SKM-1 treated with dmso at 0.1 percent for 144 hours (cell line): Measurements from ENCODE around the gene TTC34.
"Not testable (repeated sequence)": the region's sequence is repeated elsewhere in the genome, so short reads cannot be mapped to it uniquely, and the experiment has no call there.

Experiments used
- DNase-seq: peaks from one replicate; lab custom pipeline; 2025; ENCODE audit not compliant: unreplicated experiment; lab: John Stamatoyannopoulos, UW

TTC34 gene

GRCh38 chr1:2684878-2685277, 116.6 kb downstream of the TTC34 start:
- DNase-seq = not testable (repeated sequence)

DNA sequence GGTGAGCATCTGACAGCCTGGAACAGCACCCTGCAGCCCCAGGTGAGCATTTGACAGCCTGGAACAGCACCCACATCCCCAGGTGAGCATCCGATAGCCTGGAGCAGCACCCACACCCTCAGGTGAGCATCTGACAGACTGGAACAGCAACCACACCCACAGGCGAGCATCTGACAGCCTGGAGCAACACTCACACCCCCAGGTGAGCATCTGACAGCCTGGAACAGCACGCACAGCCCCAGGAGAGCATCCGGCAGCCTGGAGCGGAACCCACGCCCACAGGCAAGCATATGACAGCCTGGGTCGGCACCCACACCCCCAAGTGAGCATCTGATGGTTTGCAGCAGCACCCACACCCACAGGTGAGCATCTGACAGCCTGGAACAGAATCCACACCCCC, 117.5 kb downstream of the TTC34 start:
- not testable (repeated sequence) for DNase-seq

GRCh38 chr1:2683321-2683741, 118.2 kb downstream of the TTC34 start:
- DNase-seq = not testable (repeated sequence)

GRCh38 chr1:2682879-2683278, 118.6 kb downstream of the TTC34 start:
- not testable (repeated sequence) for DNase-seq

GRCh38 chr1:2676726-2677125, 124.8 kb downstream of the TTC34 start:
- DNase-seq = not testable (repeated sequence)

- DNase-seq = not testable (repeated sequence)
These were observed 129.8 kb downstream of the TTC34 start for GRCh38 chr1:2671656-2672055.

DNA sequence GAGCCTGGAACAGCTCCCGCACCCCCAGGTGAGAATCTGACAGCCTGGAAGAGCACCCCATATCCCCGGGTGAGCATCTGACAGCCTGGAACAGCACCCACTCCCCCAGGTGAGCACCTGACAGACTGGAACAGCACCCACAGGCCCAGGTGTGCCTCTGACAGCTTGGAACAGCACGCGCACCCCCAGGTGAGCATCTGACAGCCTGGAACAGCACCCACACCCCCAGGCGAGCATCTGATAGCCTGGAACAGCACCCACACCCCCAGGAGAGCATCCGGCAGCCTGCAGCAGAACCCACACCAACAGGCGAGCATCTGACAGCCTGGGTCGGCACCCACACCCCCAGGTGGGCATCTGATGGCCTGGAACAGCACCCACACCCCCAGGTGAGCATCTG, 141.7 kb downstream of the TTC34 start:
- DNase-seq = not testable (repeated sequence)

GRCh38 chr1:2657909-2658308, 143.6 kb downstream of the TTC34 start:
- not testable (repeated sequence) for DNase-seq

- DNase-seq = not testable (repeated sequence)
These were observed 144.4 kb downstream of the TTC34 start for GRCh38 chr1:2657124-2657523.

DNA sequence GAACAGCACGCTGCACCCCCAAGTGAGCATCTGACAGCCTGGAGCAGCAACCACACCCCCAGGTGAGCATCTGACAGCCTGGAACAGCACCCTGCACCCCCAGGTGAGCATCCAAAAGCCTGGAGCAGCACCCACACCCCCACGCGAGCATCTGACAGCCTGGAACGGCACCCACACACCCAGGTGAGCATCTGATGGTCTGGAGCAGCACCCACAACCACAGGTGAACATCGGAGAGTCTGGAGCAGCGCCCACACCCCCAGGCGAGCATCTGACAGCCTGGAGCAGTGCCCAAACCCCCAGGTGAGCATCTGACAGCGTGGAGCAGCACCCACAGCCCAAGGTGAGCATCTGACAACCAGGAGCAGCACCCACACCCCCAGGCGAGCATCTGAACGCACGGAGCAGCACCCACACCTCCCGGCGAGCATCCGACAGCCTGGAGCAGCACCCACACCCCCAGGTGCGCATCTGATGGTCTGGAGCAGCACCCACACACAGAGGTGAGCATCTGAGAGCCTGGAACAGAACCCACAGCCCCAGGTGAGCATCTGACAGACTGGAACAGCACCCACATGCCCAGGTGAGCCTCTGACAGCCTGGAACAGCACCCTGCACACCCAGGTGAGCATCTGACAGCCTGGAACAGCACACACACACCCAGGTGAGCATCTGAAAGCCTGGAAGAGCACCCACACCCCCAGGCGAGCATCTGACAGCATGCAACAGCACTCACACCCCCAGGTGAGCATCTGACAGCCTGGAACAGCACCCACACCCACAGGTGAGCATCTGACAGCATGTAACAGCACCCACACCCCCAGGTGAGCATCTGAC, 145.7 kb downstream of the TTC34 start:
- not testable (repeated sequence) for DNase-seq

GRCh38 chr1:2654443-2654948, 147.0 kb downstream of the TTC34 start:
- not testable (repeated sequence) for DNase-seq

DNA sequence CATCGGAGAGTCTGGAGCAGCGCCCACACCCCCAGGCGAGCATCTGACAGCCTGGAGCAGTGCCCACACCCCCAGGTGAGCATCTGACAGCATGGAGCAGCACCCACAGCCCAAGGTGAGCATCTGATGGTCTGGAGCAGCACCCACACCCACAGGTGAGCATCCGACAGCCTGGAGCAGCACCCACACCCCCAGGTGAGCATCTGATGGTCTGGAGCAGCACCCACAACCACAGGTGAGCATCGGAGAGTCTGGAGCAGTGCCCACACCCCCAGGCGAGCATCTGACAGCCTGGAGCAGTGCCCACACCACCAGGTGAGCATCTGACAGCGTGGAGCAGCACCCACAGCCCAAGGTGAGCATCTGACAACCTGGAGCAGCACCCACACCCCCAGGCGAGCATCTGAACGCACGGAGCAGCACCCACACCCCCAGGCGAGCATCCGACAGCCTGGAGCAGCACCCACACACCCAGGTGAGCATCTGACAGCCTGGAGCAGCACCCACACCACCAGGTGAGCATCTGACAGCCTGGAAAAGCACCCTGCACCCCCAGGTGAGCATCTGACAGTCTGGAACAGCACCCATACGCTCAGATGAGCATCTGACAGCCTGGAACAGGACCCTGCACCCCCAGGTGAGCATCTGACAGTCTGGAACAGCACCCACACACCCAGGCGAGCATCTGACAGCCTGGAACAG, 147.6 kb downstream of the TTC34 start:
- DNase-seq = not testable (repeated sequence)

DNA sequence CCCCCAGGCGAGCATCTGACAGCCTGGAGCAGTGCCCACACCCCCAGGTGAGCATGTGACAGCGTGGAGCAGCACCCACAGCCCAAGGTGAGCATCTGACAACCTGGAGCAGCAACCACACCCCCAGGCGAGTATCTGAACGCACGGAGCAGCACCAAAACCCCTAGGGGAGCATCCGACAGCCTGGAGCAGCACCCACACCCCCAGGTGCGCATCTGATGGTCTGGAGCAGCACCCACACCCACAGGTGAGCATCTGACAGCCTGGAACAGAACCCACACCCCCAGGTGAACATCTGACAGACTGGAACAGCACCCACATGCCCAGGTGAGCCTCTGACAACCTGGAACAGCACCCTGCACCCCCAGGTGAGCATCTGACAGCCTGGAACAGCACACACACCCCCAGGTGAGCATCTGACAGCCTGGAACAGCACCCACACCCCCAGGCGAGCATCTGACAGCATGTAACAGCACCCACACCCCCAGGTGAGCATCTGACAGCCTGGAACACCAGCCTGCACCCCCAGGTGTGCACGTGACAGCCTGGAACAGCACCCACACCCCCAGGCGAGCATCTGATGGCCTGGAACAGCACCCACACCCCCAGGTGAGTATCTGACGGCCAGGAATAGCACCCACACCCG, 148.4 kb downstream of the TTC34 start:
- not testable (repeated sequence) for DNase-seq

- DNase-seq = not testable (repeated sequence)
These were observed 149.2 kb downstream of the TTC34 start for GRCh38 chr1:2652152-2652925.

DNA sequence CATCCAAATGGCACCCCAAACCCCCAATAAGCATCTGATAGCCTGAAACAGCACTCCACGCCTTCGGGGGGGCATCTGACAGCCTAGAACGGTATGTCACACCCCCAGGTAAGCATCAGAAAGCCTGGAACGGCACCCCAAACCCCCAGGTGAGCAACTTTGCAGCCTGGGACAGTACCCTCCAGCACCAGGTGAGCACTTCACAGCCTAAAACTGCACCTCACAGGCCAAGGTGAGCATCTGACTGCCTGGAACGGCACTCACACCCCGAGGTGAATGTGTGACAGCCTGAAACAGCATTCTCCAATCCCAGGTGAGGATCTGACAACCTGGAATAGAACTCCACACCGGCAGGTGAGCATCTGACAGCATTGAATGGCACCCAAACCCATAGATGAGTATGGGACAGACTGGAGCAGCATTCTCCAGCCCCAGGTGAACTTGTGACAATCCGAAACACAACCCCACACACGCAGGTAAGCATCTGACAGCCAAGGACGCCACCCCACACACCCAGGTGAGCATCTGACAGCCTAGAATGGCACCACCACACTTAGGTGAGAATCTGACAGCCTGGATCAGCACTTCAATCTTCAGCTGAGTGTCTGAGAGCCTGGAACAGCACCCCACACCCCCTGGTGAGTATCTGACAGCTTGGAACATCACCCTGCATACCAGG, 150.4 kb downstream of the TTC34 start:
- DNase-seq = no peak

DNA sequence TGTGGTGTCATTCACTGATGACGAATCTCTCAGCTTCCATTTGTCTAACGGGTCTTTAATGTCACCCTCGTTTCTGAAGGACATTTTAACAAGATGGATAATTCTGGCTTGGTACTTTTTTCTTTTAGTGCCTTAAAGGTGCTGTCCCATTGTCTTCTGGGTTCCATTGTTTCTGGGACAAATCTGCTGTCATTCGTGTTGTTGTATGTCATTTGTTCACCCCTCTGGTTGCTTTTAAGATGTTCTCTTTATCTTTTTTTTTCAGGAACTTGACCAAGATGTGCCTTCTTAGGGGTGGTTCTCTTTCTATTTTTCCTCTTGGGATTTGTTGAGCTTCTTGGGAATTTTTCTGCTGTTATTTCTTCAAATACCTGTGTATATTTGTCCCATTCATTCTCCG, 154.7 kb downstream of the TTC34 start:
- no peak for DNase-seq

GRCh38 chr1:2645776-2646175, 155.7 kb downstream of the TTC34 start:
- DNase-seq = no peak

DNA sequence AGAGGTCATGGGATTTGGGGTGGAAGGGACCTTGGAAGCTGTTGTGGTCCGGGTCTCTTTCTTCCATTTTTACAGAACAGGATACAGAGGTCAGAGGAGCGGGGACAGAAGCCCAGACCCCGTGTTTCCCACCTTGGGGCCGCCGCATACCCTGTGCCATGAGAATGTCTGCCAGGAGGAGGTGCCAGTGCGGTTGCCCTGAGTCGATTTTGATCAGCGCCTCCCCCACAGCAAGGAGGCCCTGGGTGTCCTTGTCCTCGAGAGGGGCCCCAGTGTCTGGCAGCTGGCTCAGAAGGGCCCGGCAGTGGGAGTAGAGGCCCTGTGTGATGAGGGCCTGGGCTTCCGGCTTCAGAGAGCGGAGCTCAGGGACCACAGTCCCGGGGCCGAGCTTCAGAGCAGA, 156.3 kb downstream of the TTC34 start:
- no peak for DNase-seq

DNA sequence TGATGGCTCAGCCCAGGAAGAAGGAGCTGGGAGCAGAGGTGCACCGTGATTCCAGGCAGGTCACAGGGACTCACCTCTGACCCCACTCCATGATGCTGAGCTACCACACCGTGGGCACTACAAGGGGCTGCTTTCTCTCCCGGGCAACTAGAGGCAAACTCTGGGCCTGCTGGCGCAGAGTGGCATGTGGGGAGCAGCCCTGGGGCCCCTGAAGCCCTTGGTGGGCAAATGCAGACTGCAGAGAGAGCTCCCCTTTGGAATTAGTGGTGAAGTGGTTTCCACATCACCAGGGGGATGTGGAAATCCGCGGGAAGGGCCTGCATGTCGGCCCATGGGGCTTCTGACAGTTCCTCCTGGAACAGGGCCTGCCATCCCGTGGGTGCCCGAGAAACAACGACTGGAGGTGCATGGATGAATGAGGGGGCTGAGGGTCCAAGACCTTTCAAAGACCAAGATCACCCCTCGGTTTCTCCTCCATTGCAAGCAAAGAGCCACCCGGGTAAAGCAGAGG, 156.8 kb downstream of the TTC34 start:
- no peak for DNase-seq

DNA sequence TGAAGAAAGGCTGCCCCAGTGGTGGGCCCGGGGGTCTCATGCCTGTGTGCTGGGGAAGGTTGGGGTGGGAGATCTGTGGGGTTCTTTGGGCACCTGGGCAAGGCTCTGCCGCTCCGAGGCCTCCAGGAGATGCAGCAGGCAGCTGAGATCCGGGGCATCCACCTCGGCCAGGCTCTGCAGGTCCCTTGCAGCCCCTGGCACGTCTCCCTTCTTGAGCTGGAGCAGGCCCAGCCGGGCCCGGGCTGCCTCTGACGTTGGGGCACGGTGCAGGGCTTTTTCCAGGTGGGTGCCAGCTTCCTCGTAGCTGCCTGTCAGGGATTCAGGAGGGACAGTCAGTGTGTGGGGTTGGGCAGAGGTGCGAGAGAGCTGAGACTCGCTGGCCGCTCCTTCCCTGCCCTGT, 157.3 kb downstream of the TTC34 start:
- no peak for DNase-seq
